Stimulated activated CD4-positive, alpha-beta T cell treated with anti-CD3 and anti-CD28 coated beads, Interleukin-12 subunit alpha, Interleukin-12 subunit beta, amount 100 ng/mL, for 4 hours (primary cell): Measurements from ENCODE around the gene ADAM11.
A peak's percentile ranks its signal among the peaks of the same experiment; 100 is the strongest.

Source experiments
- DNase-seq: peaks from one replicate; pipeline ENCODE4 v3.0.0-alpha.2; 2020

ADAM11 gene

GRCh38 chr17:44757045-44757917 lies 1.5 kb upstream of the ADAM11 start:
- DNase-seq = no peak

GRCh38 chr17:44757918-44758413 lies 822 bp upstream of the ADAM11 start:
- no peak for DNase-seq

GRCh38 chr17:44759086-44759915 lies 513 bp downstream of the ADAM11 start:
- no peak for DNase-seq

- no peak for DNase-seq
Measured at GRCh38 chr17:44759916-44760243, 1.1 kb downstream of the ADAM11 start.

GRCh38 chr17:44760474-44761308 lies 1.9 kb downstream of the ADAM11 start:
- no peak for DNase-seq

- DNase-seq = no peak
Measured at GRCh38 chr17:44761932-44762810, 3.4 kb downstream of the ADAM11 start.

- no peak for DNase-seq
Measured at GRCh38 chr17:44763170-44763569, 4.4 kb downstream of the ADAM11 start.

- DNase-seq = no peak
Measured at GRCh38 chr17:44765965-44766364, 7.2 kb downstream of the ADAM11 start.

- DNase-seq = no peak
Measured at GRCh38 chr17:44766409-44767038, 7.7 kb downstream of the ADAM11 start.

GRCh38 chr17:44767493-44767892 lies 8.7 kb downstream of the ADAM11 start:
- DNase-seq = no peak

- DNase-seq = no peak
Measured at GRCh38 chr17:44768505-44769142, 9.8 kb downstream of the ADAM11 start.

- DNase-seq = no peak
Measured at GRCh38 chr17:44769230-44769629, 10.4 kb downstream of the ADAM11 start.

- no peak for DNase-seq
Measured at GRCh38 chr17:44769647-44770084, 10.9 kb downstream of the ADAM11 start.

- DNase-seq = no peak
Measured at GRCh38 chr17:44770166-44770925, 11.6 kb downstream of the ADAM11 start.

GRCh38 chr17:44772308-44773045 lies 13.7 kb downstream of the ADAM11 start:
- DNase-seq = no peak

GRCh38 chr17:44773140-44773539 lies 14.4 kb downstream of the ADAM11 start:
- DNase-seq = no peak

- peak; percentile 92 for DNase-seq
Measured at GRCh38 chr17:44774271-44775135, 15.7 kb downstream of the ADAM11 start.

- DNase-seq = peak; percentile 97
Measured at GRCh38 chr17:44775136-44775837, 16.5 kb downstream of the ADAM11 start.
